Stimulated activated CD8-positive, alpha-beta memory T cell treated with anti-CD3 and anti-CD28 coated beads, Interleukin-15, amount 100 ng/mL, for 48 hours (primary cell): Measurements from ENCODE around the gene GPC6.

Experiments used
- DNase-seq, 2 donors: peaks; one replicate each; pipeline ENCODE4 v3.0.0-alpha.2; 2020; ENCODE audit warnings: low read depth in 2 of 2

GPC6 gene

GRCh38 chr13:94112731-94113130 is 886.1 kb downstream of the GPC6 start:
- no peak for DNase-seq

GRCh38 chr13:94113245-94113644 is 886.6 kb downstream of the GPC6 start:
- no peak for DNase-seq

- DNase-seq: no peak
Measured at GRCh38 chr13:94114166-94114565, 887.6 kb downstream of the GPC6 start.

DNA sequence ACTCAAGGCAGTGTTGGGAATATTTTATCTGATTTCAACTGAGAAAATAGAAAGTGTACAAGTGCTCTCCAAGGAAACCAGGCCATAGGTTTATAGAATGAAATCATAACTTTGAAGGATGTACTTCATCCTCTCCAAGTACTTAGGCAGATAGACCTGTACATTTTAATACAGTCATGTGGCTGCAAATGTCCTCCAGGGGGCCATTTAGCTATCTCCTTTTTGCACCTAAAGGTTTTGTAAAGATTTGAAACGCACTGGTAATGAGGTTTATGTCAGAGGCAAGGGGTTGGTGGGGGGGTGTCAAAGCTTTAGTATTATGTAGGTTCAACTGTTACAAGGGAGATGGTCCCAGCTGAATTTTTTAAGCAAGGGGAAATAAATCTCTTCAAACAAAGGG is 888.4 kb downstream of the GPC6 start:
- no peak for DNase-seq

- no peak for DNase-seq
Measured at GRCh38 chr13:94119360-94119936, 892.8 kb downstream of the GPC6 start.

- no peak for DNase-seq
Measured at GRCh38 chr13:94120878-94121277, 894.3 kb downstream of the GPC6 start.

- no peak for DNase-seq
Measured at GRCh38 chr13:94121686-94122085, 895.1 kb downstream of the GPC6 start.

GRCh38 chr13:94122300-94122915 is 895.8 kb downstream of the GPC6 start:
- no peak for DNase-seq

GRCh38 chr13:94123557-94123956 is 897.0 kb downstream of the GPC6 start:
- DNase-seq: no peak

DNA sequence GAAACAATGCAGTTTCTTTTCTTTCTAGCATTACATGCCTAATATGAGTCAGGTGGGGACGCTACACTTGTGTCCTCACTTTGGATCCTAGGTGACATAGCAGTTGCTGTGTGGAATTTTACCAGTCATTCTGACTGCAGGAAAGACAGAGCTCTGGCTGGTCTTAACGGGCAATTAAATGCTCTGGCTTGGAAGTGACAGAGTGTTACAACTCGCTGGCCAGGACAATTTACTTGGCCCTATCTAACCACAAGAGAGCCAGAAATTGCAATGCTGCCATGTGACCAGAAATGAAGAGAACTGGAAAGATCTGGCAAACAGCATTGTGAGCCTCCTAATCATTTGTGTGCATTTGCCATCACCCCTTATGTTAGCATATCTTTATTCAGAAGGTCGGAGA is 901.8 kb downstream of the GPC6 start:
- DNase-seq: no peak

- DNase-seq: no peak
Measured at GRCh38 chr13:94129490-94129894, 902.9 kb downstream of the GPC6 start.

GRCh38 chr13:94138831-94139230 is 912.2 kb downstream of the GPC6 start:
- no peak for DNase-seq

GRCh38 chr13:94139393-94139995 is 912.9 kb downstream of the GPC6 start:
- no peak for DNase-seq

DNA sequence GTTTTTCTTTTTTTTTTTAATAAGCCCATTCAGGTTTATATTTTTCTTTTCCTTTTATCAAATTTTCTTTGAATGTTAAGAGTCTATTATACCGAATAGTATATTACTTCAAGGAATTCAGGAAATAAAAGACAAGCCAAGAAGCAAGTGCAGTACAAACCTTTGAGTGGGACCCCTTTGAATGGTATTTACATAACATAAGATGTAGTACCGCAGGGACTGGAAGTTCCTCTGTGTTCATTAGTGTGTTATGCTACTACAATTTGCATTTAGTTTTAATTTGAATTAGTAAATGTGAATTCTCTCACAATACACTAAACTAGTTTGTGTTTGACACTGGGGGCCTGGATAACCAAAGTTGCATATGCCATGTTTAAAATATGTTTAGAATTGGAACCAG is 913.4 kb downstream of the GPC6 start:
- DNase-seq: no peak

- no peak for DNase-seq
Measured at GRCh38 chr13:94140511-94140910, 913.9 kb downstream of the GPC6 start.

DNA sequence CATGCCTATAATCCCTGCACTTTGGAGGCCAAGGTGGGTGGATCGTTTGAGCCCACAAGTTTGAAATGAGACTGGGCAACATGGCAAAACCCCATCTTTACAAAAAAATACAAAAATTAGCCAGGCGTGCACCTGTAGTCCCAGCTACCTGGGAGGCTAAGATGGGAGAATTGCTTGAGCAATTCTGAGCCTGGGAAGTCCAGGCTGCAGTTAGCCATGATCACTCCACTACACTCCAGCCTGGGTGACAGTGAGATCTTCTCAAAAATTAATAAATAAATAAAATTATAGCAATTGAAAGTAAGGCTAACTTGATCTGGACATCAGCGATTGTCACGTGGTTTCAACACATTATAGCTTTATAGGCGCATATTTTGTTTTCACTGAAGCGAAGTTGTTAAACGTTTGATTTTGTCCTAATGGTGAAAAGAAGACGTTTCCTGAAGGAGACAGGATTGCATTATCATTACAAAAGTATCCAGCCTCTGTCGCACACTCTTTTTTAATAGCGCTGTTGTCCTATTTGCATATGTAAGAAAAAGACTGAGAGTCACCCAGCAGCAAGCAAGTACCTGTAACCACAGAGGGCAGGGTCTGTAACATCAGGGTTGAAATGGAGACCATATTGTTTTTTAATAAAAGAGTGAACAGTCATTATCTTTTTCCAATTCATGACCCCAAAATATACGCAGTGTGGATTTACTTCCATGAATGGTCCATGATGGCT is 917.2 kb downstream of the GPC6 start:
- DNase-seq: no peak

DNA sequence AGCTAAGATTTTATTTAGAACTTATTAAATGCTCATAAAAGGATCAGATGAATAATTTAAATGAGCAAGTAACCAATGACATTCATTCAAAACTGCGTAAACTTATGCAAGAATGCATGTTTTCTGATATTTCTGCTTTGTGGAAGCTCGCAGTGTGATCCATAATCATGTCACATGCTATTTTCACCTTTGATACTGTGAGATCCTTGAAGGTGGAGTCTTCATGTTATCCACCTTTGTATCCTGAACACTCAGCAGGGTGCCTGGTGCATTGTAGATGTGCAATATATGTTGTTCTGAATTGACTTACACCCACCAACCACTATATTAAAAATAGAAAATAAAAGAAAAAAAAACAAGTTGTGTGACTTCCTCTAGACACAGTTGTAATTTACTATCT is 919.4 kb downstream of the GPC6 start:
- DNase-seq: no peak

DNA sequence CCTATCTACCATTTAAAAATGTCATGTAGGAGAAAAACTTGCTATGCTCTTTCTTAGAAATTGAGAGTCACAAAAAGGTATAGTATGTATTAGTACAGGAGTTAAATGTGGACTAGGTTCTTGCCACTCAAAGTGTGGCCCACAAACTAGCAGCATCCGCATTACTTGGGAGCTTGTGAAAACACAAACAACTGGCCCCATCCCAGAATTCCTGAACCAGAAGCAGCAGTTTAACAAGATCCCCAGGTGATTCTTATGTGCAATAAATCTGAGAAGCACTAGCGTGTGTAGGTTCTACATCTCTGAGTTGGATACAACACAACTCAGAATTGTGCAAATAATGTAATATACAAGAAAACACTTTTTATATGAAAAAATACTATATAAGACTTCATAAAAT is 927.0 kb downstream of the GPC6 start:
- DNase-seq: no peak

DNA sequence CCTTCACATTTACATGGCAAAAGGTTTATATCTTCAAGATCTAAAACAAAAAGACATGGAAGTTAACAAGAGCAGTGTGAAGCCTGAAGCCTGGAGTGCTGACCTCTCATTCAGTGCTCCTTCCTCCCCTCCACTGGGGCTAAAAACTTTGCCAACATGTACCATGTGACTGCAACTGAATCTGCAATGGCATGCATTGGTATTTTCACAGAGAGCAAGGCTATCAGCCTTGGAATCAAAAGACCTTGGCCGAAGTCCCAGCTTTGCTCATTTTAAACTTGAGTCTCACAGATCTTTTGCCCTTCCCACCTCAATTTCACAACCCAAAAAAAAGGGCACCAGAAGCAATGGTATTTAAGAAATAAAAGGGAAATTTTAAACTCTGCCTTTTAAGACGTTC is 927.8 kb downstream of the GPC6 start:
- no peak for DNase-seq

- no peak for DNase-seq
Measured at GRCh38 chr13:94157705-94158218, 931.2 kb downstream of the GPC6 start.

DNA sequence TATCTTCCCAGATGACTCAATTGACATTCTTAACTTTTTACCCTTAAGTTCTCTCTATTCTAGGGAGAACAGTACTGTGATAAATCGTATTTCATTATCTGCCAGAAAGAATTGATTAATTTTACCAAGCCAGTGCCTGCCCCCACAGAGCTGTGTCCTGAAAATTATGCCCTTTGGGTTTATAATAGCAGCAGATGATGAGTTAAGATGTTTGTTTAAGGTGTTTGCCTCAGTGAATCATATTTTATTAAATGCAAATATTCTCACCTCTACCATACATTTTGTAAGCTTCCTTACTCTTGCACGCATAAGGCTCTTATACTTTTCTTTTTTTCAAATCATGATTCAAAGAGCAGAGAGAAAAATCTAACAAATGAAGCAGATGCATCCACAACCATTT is 934.3 kb downstream of the GPC6 start:
- no peak for DNase-seq

DNA sequence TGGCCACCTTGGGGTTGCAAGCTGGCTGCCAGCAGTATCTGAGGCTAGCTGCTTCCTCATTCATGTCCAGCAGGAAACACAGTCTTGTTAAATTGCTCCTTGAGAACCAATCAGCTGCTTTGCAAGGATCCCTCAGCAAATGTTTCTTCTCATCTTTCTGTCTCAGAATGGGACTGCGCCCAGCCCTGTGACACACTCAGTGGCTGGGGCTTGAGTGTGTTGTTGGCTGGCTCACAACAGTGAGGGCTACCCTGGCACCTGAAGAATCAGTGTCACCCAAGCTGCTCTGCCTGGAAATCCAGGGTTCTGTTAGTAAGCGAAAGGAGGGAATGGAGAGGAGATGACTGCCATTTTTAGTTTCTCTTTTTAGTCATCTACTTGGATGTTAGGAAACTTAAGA is 935.7 kb downstream of the GPC6 start:
- no peak for DNase-seq

DNA sequence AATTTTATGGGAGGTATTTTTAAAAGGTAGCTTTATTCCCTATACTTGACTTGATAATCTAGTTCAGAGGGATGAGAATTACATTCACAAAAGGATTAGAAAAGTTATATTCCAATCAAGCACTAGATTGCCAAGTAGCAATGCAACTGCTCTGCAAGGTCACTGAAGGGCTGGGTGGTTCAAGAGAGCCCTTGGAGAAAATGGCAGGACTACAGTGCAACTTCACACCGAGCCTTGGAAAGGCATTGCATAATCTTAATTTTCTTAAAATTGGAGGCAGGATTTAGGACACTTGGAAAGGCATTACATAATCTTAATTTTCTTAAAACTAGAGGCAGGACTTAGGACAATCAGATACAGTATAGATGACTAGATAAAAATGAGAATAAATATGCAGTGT is 936.9 kb downstream of the GPC6 start:
- no peak for DNase-seq
